ENCODE results near the gene COA1.

COA1 gene

GRCh38 chr7:43703573-43703972 lies 25.8 kb downstream of the COA1 start:
- no peak for ATAC-seq
- TF ChIP-seq, protein P1, sequence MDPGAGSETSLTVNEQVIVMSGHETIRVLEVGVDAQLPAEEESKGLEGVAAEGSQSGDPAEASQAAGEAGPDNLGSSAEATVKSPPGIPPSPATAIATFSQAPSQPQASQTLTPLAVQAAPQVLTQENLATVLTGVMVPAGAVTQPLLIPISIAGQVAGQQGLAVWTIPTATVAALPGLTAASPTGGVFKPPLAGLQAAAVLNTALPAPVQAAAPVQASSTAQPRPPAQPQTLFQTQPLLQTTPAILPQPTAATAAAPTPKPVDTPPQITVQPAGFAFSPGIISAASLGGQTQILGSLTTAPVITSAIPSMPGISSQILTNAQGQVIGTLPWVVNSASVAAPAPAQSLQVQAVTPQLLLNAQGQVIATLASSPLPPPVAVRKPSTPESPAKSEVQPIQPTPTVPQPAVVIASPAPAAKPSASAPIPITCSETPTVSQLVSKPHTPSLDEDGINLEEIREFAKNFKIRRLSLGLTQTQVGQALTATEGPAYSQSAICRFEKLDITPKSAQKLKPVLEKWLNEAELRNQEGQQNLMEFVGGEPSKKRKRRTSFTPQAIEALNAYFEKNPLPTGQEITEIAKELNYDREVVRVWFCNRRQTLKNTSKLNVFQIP (CRISPR knock-in tag; IDR thresholded peaks at IDR 0.05; ENCODE audit: borderline replicate concordance, low read depth), result no peak
- TF ChIP-seq, protein P2, sequence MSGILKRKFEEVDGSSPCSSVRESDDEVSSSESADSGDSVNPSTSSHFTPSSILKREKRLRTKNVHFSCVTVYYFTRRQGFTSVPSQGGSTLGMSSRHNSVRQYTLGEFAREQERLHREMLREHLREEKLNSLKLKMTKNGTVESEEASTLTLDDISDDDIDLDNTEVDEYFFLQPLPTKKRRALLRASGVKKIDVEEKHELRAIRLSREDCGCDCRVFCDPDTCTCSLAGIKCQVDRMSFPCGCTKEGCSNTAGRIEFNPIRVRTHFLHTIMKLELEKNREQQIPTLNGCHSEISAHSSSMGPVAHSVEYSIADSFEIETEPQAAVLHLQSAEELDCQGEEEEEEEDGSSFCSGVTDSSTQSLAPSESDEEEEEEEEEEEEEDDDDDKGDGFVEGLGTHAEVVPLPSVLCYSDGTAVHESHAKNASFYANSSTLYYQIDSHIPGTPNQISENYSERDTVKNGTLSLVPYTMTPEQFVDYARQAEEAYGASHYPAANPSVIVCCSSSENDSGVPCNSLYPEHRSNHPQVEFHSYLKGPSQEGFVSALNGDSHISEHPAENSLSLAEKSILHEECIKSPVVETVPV (CRISPR knock-in tag; IDR thresholded peaks at IDR 0.05), result no peak
- TF ChIP-seq BACH2 (CRISPR knock-in tag; IDR thresholded peaks at IDR 0.05; ENCODE audit: borderline replicate concordance) (no peak), ISL1 (CRISPR knock-in tag; IDR thresholded peaks at IDR 0.05) (no peak), ESRRG (CRISPR knock-in tag; IDR thresholded peaks at IDR 0.05) (no peak), ZNF565 (CRISPR knock-in tag; conservative IDR thresholded peaks at IDR 0.05; ENCODE audit: low read depth) (no peak), ZC3H10 (CRISPR knock-in tag; IDR thresholded peaks at IDR 0.05) (no peak), TOX (CRISPR knock-in tag; IDR thresholded peaks at IDR 0.05; ENCODE audit: borderline replicate concordance) (no peak), ZNF8 (CRISPR knock-in tag; IDR thresholded peaks at IDR 0.05) (no peak), PATZ1 (CRISPR knock-in tag; IDR thresholded peaks at IDR 0.05; ENCODE audit: borderline replicate concordance) (no peak), GLIS3 (CRISPR knock-in tag; IDR thresholded peaks at IDR 0.05) (no peak), ZNF70 (CRISPR knock-in tag; IDR thresholded peaks at IDR 0.05) (no peak), ZFP30 (CRISPR knock-in tag; IDR thresholded peaks at IDR 0.05) (no peak), RARB (CRISPR knock-in tag; IDR thresholded peaks at IDR 0.05) (no peak), CREB5 (CRISPR knock-in tag; IDR thresholded peaks at IDR 0.05; ENCODE audit: low read depth) (no peak), OSR1 (CRISPR knock-in tag; IDR thresholded peaks at IDR 0.05) (no peak), CSDC2 (CRISPR knock-in tag; IDR thresholded peaks at IDR 0.05) (no peak)

GRCh38 chr7:43702974-43703373 lies 26.3 kb downstream of the COA1 start:
- ATAC-seq, result no peak
- TF ChIP-seq ZNF565 (CRISPR knock-in tag; conservative IDR thresholded peaks at IDR 0.05; ENCODE audit: low read depth) (no peak), ZFP3 (CRISPR knock-in tag; IDR thresholded peaks at IDR 0.05) (no peak), TCF4 (CRISPR knock-in tag; IDR thresholded peaks at IDR 0.05; ENCODE audit: borderline replicate concordance) (no peak), ZNF8 (CRISPR knock-in tag; IDR thresholded peaks at IDR 0.05) (no peak), ZNF70 (CRISPR knock-in tag; IDR thresholded peaks at IDR 0.05) (no peak), RARB (CRISPR knock-in tag; IDR thresholded peaks at IDR 0.05) (no peak), ZC3H10 (CRISPR knock-in tag; IDR thresholded peaks at IDR 0.05) (no peak), PATZ1 (CRISPR knock-in tag; IDR thresholded peaks at IDR 0.05; ENCODE audit: borderline replicate concordance) (no peak), OSR1 (CRISPR knock-in tag; IDR thresholded peaks at IDR 0.05) (no peak), BACH2 (CRISPR knock-in tag; IDR thresholded peaks at IDR 0.05; ENCODE audit: borderline replicate concordance) (no peak), TOX (CRISPR knock-in tag; IDR thresholded peaks at IDR 0.05; ENCODE audit: borderline replicate concordance) (no peak), SNAI2 (CRISPR knock-in tag; IDR thresholded peaks at IDR 0.05) (no peak), PPARA (CRISPR knock-in tag; IDR thresholded peaks at IDR 0.05; ENCODE audit: borderline replicate concordance) (no peak), ARNTL (CRISPR knock-in tag; IDR thresholded peaks at IDR 0.05; ENCODE audit: borderline replicate concordance, low read depth) (no peak), CREB5 (CRISPR knock-in tag; IDR thresholded peaks at IDR 0.05; ENCODE audit: low read depth) (no peak), ISL1 (CRISPR knock-in tag; IDR thresholded peaks at IDR 0.05) (no peak), GLIS3 (CRISPR knock-in tag; IDR thresholded peaks at IDR 0.05) (no peak)
- TF ChIP-seq, protein P1 (CRISPR knock-in tag; IDR thresholded peaks at IDR 0.05; ENCODE audit: borderline replicate concordance, low read depth), result no peak
- TF ChIP-seq, protein P2 (CRISPR knock-in tag; IDR thresholded peaks at IDR 0.05), result no peak

All from SK-N-SH treated with all-trans-retinoic acid at 6 μM for 48 hours (cell line).